ENCODE results near the gene PCSK9.

The PCSK9 gene

GRCh38 chr1:55043011-55043410 lies 3.7 kb downstream of the PCSK9 start:
- TF ChIP-seq CTCF (IDR thresholded peaks at IDR 0.05), result no peak

GRCh38 chr1:55043726-55044125 lies 4.4 kb downstream of the PCSK9 start:
- no peak for TF ChIP-seq CTCF (IDR thresholded peaks at IDR 0.05)

GRCh38 chr1:55044617-55045397 lies 5.5 kb downstream of the PCSK9 start:
- no peak for TF ChIP-seq CTCF (IDR thresholded peaks at IDR 0.05)

GRCh38 chr1:55045430-55045829 lies 6.1 kb downstream of the PCSK9 start:
- no peak for TF ChIP-seq CTCF (IDR thresholded peaks at IDR 0.05)

- no peak for TF ChIP-seq CTCF (IDR thresholded peaks at IDR 0.05)
These were observed 7.5 kb downstream of the PCSK9 start for GRCh38 chr1:55046871-55047270.

GRCh38 chr1:55047611-55048010 lies 8.3 kb downstream of the PCSK9 start:
- no peak for TF ChIP-seq CTCF (IDR thresholded peaks at IDR 0.05)

GRCh38 chr1:55048453-55049270 lies 9.3 kb downstream of the PCSK9 start:
- TF ChIP-seq CTCF (IDR thresholded peaks at IDR 0.05), result no peak
